Measurements from ENCODE around the gene MAGI3.
"Not testable (repeated sequence)": the region's sequence is repeated elsewhere in the genome, so short reads cannot be mapped to it uniquely, and the experiment has no call there.

The MAGI3 gene

GRCh38 chr1:113478427-113479195 is 88.3 kb downstream of the MAGI3 start:
- not testable (repeated sequence) for H3K27me3 ChIP-seq (ENCODE audit: insufficient read depth, low read length); H3K36me3 ChIP-seq (ENCODE audit: insufficient read depth, low read length); H3K9me3 ChIP-seq (ENCODE audit: low read length); H2AFZ ChIP-seq (ENCODE audit: low read depth, low read length); H3K4me3 ChIP-seq (ENCODE audit: low read length); H3K4me1 ChIP-seq (ENCODE audit: insufficient read depth, low read length)

- H2AFZ ChIP-seq (ENCODE audit: low read depth, low read length): no peak overlapping the region
- H3K27me3 ChIP-seq (ENCODE audit: insufficient read depth, low read length): no peaks in the 10 kb centered on the region
- H3K4me1 ChIP-seq (ENCODE audit: insufficient read depth, low read length): no peaks in the 10 kb centered on the region
- H3K9me3 ChIP-seq (ENCODE audit: low read length): peaks cover 5% of the 10 kb centered on the region
- H3K36me3 ChIP-seq (ENCODE audit: insufficient read depth, low read length): no peaks in the 10 kb centered on the region
- no peak overlapping the region for H3K4me3 ChIP-seq (ENCODE audit: low read length)
Observed at GRCh38 chr1:113479713-113480676, 89.7 kb downstream of the MAGI3 start.

GRCh38 chr1:113485131-113485530 is 94.8 kb downstream of the MAGI3 start:
- H3K4me1 ChIP-seq (ENCODE audit: insufficient read depth, low read length); H3K9me3 ChIP-seq (ENCODE audit: low read length); H2AFZ ChIP-seq (ENCODE audit: low read depth, low read length); H3K27me3 ChIP-seq (ENCODE audit: insufficient read depth, low read length); H3K36me3 ChIP-seq (ENCODE audit: insufficient read depth, low read length); H3K4me3 ChIP-seq (ENCODE audit: low read length): not testable (repeated sequence)

- Histone ChIP-seq H3K36me3 (ENCODE audit: insufficient read depth, low read length) (no peaks in the 10 kb centered on the region), H3K27me3 (ENCODE audit: insufficient read depth, low read length) (no peaks in the 10 kb centered on the region), H3K9me3 (ENCODE audit: low read length) (peaks cover 7% of the 10 kb centered on the region), H2AFZ (ENCODE audit: low read depth, low read length) (no peak overlapping the region), H3K4me1 (ENCODE audit: insufficient read depth, low read length) (no peaks in the 10 kb centered on the region), H3K4me3 (ENCODE audit: low read length) (no peak overlapping the region)
Observed at GRCh38 chr1:113488576-113489177, 98.4 kb downstream of the MAGI3 start.

- H3K36me3 ChIP-seq (ENCODE audit: insufficient read depth, low read length): no peaks in the 10 kb centered on the region
- no peaks in the 10 kb centered on the region for H3K4me1 ChIP-seq (ENCODE audit: insufficient read depth, low read length)
- H2AFZ ChIP-seq (ENCODE audit: low read depth, low read length): no peak overlapping the region
- H3K4me3 ChIP-seq (ENCODE audit: low read length): no peak overlapping the region
- peaks cover 7% of the 10 kb centered on the region for H3K9me3 ChIP-seq (ENCODE audit: low read length)
- no peaks in the 10 kb centered on the region for H3K27me3 ChIP-seq (ENCODE audit: insufficient read depth, low read length)
Observed at GRCh38 chr1:113490384-113490783, 100.1 kb downstream of the MAGI3 start.

GRCh38 chr1:113493533-113493932 is 103.2 kb downstream of the MAGI3 start:
- H2AFZ ChIP-seq (ENCODE audit: low read depth, low read length): no peak overlapping the region
- H3K4me3 ChIP-seq (ENCODE audit: low read length): no peak overlapping the region
- H3K9me3 ChIP-seq (ENCODE audit: low read length): peaks cover 7% of the 10 kb centered on the region
- no peaks in the 10 kb centered on the region for H3K36me3 ChIP-seq (ENCODE audit: insufficient read depth, low read length)
- no peaks in the 10 kb centered on the region for H3K4me1 ChIP-seq (ENCODE audit: insufficient read depth, low read length)
- no peaks in the 10 kb centered on the region for H3K27me3 ChIP-seq (ENCODE audit: insufficient read depth, low read length)

- Histone ChIP-seq H2AFZ (ENCODE audit: low read depth, low read length) (no peak overlapping the region), H3K4me1 (ENCODE audit: insufficient read depth, low read length) (no peaks in the 10 kb centered on the region), H3K27me3 (ENCODE audit: insufficient read depth, low read length) (no peaks in the 10 kb centered on the region), H3K36me3 (ENCODE audit: insufficient read depth, low read length) (no peaks in the 10 kb centered on the region), H3K4me3 (ENCODE audit: low read length) (no peak overlapping the region), H3K9me3 (ENCODE audit: low read length) (no peaks in the 10 kb centered on the region)
Observed at GRCh38 chr1:113505357-113505756, 115.0 kb downstream of the MAGI3 start.

- Histone ChIP-seq H3K4me1 (ENCODE audit: insufficient read depth, low read length) (no peaks in the 10 kb centered on the region), H3K27me3 (ENCODE audit: insufficient read depth, low read length) (no peaks in the 10 kb centered on the region), H3K36me3 (ENCODE audit: insufficient read depth, low read length) (no peaks in the 10 kb centered on the region), H3K9me3 (ENCODE audit: low read length) (peaks cover 4% of the 10 kb centered on the region), H3K4me3 (ENCODE audit: low read length) (no peak overlapping the region), H2AFZ (ENCODE audit: low read depth, low read length) (no peak overlapping the region)
Observed at GRCh38 chr1:113507552-113508214, 117.4 kb downstream of the MAGI3 start.

- Histone ChIP-seq H3K4me1 (ENCODE audit: insufficient read depth, low read length) (no peaks in the 10 kb centered on the region), H3K4me3 (ENCODE audit: low read length) (no peak overlapping the region), H3K9me3 (ENCODE audit: low read length) (peaks cover 4% of the 10 kb centered on the region), H3K36me3 (ENCODE audit: insufficient read depth, low read length) (no peaks in the 10 kb centered on the region), H2AFZ (ENCODE audit: low read depth, low read length) (no peak overlapping the region), H3K27me3 (ENCODE audit: insufficient read depth, low read length) (no peaks in the 10 kb centered on the region)
Observed at GRCh38 chr1:113508364-113509164, 118.2 kb downstream of the MAGI3 start.

- not testable (repeated sequence) for H3K4me3 ChIP-seq (ENCODE audit: low read length); H2AFZ ChIP-seq (ENCODE audit: low read depth, low read length); H3K27me3 ChIP-seq (ENCODE audit: insufficient read depth, low read length); H3K4me1 ChIP-seq (ENCODE audit: insufficient read depth, low read length); H3K36me3 ChIP-seq (ENCODE audit: insufficient read depth, low read length); H3K9me3 ChIP-seq (ENCODE audit: low read length)
Observed at GRCh38 chr1:113509766-113510165, 119.5 kb downstream of the MAGI3 start.

- Histone ChIP-seq H3K4me1 (ENCODE audit: insufficient read depth, low read length) (no peaks in the 10 kb centered on the region), H3K9me3 (ENCODE audit: low read length) (peaks cover 4% of the 10 kb centered on the region), H2AFZ (ENCODE audit: low read depth, low read length) (no peak overlapping the region), H3K27me3 (ENCODE audit: insufficient read depth, low read length) (no peaks in the 10 kb centered on the region), H3K36me3 (ENCODE audit: insufficient read depth, low read length) (no peaks in the 10 kb centered on the region), H3K4me3 (ENCODE audit: low read length) (no peak overlapping the region)
Observed at GRCh38 chr1:113511269-113511668, 121.0 kb downstream of the MAGI3 start.

- Histone ChIP-seq H2AFZ (ENCODE audit: low read depth, low read length) (no peak overlapping the region), H3K4me1 (ENCODE audit: insufficient read depth, low read length) (no peaks in the 10 kb centered on the region), H3K36me3 (ENCODE audit: insufficient read depth, low read length) (no peaks in the 10 kb centered on the region), H3K4me3 (ENCODE audit: low read length) (no peak overlapping the region), H3K27me3 (ENCODE audit: insufficient read depth, low read length) (no peaks in the 10 kb centered on the region), H3K9me3 (ENCODE audit: low read length) (peaks cover 4% of the 10 kb centered on the region)
Observed at GRCh38 chr1:113515498-113515897, 125.2 kb downstream of the MAGI3 start.
